GM12864 (cell line): Measurements from ENCODE around the gene ADGRD1.
"Not testable (repeated sequence)": the region's sequence is repeated elsewhere in the genome, so short reads cannot be mapped to it uniquely, and the experiment has no call there.

Source experiments
- DNase-seq: peaks from one replicate; pipeline ENCODE4 v3.0.0-alpha.2; 2011; ENCODE audit warnings: low read depth
- H3K4me3 ChIP-seq: 2 replicates; pipeline ENCODE4 v1.5.1; 2011; ENCODE audit warnings: mild to moderate bottlenecking, low read depth, low read length, control low read depth
- TF ChIP-seq, protein P1 (sequence below): IDR thresholded peaks from 2 replicates; pipeline ENCODE4 v1.5.1; 2011; ENCODE audit warnings: low read depth, mild to moderate bottlenecking, moderate library complexity, low read length, control low read depth, inconsistent platforms; ENCODE audit errors: missing control alignments

The ADGRD1 gene

DNA sequence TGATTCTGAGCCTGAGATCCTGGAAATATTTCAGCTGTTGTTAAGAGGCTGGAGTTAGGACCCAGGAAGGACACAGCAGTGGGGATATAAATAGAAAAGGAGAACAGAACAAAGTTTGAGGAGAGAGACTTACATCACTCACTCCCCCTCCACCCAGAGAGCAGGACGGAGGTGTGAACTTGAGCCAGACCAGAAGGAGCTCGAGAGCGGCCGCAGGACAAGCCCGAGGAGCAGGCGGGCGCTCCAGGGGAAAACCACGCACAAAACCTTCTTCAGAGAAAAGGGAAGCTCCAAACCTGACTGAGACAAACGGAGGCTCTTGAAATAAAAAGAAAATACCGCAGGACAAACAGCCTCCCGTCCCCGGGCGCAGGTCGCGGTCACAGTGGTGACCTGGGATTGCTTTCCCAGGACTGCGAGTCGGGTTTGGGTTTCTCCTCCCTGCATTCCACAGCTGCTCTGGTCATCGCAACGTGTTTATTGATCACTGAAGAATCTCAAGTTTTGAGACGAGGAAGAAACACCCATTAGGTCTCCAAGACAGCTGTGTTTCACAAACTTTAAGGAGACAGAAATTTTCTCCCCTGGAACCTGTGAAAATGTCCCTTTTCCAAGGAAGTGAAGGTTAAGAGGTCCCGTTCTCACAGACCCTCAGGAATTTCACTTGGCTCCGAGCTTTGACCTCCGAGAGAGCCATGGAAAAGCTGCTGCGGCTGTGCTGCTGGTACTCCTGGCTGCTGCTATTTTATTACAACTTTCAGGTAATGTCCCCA lies at the start of gene ADGRD1:
Gene ADGRD1 (plus strand): TSS at position 137 of the 773 bp plus-strand sequence. CDS start 559 bp downstream, at position 696.
- H3K4me3 ChIP-seq = no peak within 1 kb of the TSS
- TF ChIP-seq, protein P1, sequence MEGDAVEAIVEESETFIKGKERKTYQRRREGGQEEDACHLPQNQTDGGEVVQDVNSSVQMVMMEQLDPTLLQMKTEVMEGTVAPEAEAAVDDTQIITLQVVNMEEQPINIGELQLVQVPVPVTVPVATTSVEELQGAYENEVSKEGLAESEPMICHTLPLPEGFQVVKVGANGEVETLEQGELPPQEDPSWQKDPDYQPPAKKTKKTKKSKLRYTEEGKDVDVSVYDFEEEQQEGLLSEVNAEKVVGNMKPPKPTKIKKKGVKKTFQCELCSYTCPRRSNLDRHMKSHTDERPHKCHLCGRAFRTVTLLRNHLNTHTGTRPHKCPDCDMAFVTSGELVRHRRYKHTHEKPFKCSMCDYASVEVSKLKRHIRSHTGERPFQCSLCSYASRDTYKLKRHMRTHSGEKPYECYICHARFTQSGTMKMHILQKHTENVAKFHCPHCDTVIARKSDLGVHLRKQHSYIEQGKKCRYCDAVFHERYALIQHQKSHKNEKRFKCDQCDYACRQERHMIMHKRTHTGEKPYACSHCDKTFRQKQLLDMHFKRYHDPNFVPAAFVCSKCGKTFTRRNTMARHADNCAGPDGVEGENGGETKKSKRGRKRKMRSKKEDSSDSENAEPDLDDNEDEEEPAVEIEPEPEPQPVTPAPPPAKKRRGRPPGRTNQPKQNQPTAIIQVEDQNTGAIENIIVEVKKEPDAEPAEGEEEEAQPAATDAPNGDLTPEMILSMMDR = no peak

DNA sequence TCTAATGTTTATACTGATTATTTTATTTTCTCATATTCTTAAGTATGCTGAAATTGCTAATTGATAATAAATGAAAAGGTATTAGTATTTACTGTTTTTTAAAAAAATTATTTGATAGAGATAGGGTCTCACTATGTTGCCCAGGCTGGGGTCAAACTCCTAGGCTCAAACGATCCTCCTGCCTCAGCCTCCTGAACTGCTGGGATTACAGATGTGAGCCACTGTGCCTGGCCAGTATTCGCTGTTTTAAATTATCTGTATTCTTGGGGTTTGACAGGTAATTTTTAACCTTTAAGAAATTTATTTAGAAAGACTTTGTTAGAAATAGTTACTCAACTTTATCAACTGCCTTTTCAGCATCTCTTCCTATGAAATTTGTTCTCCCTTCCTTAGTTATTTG lies 49.6 kb upstream of the ADGRD1 start:
- no peak overlapping the region for H3K4me3 ChIP-seq
- DNase-seq = no peak
- TF ChIP-seq, protein P1 = no peak

More for the DNA sequence above, at the start of gene ADGRD1:
- DNase-seq = no peak

DNA sequence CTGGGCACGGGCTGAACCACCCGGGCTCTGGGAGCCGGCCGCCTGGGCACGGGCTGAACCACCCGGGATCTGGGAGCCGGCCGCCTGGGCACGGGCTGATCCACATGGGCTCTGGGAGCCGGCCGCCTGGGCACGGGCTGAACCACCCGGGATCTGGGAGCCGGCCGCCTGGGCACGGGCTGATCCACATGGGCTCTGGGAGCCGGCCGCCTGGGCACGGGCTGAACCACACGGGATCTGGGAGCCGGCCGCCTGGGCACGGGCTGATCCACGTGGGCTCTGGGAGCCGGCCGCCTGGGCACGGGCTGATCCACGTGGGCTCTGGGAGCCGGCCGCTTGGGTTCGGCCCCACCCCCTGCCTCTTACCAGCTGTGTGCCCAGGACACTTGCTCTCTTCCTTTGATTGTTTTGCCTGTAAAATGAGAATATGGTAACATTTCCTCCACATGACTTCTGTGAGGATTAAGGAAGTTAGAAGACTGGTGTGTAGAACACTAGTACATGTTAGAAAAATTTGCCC lies 48.7 kb upstream of the ADGRD1 start:
- H3K4me3 ChIP-seq, DNase-seq: not testable (repeated sequence)

DNA sequence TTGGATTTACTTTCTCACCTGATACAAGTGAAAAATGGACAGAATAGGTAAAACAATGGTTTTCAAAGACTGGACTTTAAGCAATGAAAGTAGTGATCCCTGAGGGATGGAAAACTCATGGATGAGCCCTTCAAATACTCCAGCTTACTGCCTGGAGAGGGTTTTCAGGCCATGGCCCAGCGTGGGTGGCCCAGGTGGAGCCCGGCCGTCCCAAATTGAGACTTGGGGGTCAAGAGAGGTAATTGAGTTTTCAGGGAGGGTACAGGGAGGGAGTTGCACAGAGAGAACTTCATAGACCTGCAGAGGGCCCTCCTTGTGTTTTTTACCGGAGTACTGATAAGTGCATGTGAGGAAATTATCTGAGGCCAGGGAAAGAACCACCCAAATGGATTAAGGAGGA lies 44.6 kb upstream of the ADGRD1 start:
- no peak overlapping the region for H3K4me3 ChIP-seq
- no peak for DNase-seq
- TF ChIP-seq, protein P1 = no peak

DNA sequence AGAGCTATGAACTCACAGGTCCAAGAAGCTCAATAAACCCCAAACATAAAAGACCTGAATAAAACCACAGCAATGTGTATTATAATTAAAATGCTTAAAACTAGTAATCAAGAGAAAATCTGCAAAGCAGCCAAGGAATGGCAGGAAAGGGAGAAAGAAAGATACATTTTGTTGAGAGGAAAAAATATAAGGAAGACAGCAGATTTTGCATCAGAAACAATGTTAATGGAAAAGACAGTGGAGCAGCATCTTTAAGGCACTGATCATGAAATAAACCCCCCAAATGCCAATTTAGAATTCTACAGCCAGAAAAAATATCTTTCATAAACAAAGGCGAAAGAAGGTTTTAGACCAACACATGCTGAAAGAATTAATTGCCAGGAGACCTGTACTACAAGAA lies 42.5 kb upstream of the ADGRD1 start:
- no peak for DNase-seq
- H3K4me3 ChIP-seq = no peak overlapping the region
- TF ChIP-seq, protein P1 = no peak

DNA sequence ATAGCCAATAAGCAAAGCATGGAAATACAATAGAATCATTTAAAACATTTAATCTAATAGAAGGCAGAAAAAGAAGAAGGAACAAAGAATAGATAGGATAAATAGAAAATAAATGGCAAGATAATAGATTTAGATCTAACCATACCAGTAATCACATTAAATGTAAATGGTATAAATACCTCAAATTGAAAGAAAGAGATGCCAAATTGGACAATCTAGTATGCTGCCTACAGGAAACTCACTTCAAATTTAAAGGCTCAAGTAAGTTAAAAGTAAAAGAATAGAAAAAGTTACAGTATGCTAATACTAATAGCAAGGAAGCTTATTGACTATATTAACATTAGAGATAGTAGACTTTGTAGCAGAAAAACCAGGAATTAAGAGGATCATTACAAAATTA lies 41.8 kb upstream of the ADGRD1 start:
- TF ChIP-seq, protein P1 = no peak
- no peak for DNase-seq
- H3K4me3 ChIP-seq = no peak overlapping the region

DNA sequence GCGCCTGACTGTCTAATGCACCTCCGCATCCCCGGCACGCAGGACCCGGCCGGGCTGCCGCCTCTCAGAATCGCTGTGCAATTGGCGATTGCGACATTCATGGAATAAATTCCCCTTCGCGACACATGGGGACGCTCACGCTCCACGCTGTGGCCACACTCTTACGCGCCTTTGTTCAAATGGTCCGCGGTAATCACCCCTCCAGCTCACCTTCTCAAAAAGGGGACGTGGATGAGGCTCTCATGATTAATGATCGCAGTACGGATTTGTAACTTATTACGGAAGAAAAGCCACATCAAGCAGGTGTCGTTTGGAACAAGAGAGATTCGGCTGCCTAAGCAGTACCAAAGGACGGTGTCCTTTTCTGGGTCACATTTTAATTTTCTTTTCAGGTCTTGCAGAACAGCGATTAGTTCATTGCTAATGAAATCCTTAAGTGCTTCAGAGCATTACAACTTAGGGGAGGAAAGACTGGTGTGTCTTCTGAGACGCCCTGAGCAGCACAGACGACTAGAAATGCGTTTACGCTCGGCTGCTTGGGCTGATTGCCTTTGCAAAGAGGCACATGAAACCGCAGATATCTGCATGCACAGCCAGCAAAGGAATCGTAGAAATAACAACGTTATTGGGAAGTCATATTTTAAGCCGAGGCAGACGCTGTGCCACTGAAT lies 37.3 kb upstream of the ADGRD1 start:
- no peak overlapping the region for H3K4me3 ChIP-seq
- TF ChIP-seq, protein P1 = peak; percentile 95
- DNase-seq = peak; percentile 18
